H9 (cell line): ENCODE data around the gene ATP1A3. TPM values are rescaled to one million over a fixed set of nuclear protein-coding genes. Genes with fewer than 3 reads are reported as not detected.

ENCODE experiments used
- DNase-seq: peaks from one replicate; pipeline ENCODE4 v3.0.0-alpha.2; 2017
- H2AFZ ChIP-seq: one replicate; pipeline ENCODE4 v1.6.1; 2013; ENCODE audit warnings: mild to moderate bottlenecking, low read length, control low read depth, moderate library complexity
- H2AK5ac ChIP-seq: 2 replicates; pipeline ENCODE4 v1.6.1; 2013; ENCODE audit warnings: low read length, control low read depth, mixed read lengths; ENCODE audit not compliant: insufficient read length
- H2BK120ac ChIP-seq: one replicate; pipeline ENCODE4 v1.6.1; 2013; ENCODE audit warnings: low read depth, mild to moderate bottlenecking, low read length, control low read depth, inconsistent platforms; ENCODE audit not compliant: poor library complexity, severe bottlenecking
- H2BK12ac ChIP-seq: 2 replicates; pipeline ENCODE4 v1.6.1; 2013; ENCODE audit warnings: low read length, control low read depth, mixed read lengths, low read depth; ENCODE audit not compliant: insufficient read length
- H2BK15ac ChIP-seq: 2 replicates; pipeline ENCODE4 v1.6.1; 2013; ENCODE audit warnings: low read depth, low read length, control low read depth
- H2BK20ac ChIP-seq: one replicate; pipeline ENCODE4 v1.6.1; 2013; ENCODE audit warnings: low read depth, mild to moderate bottlenecking, low read length, control low read depth, inconsistent platforms; ENCODE audit not compliant: poor library complexity, severe bottlenecking
- H2BK5ac ChIP-seq: 2 replicates; pipeline ENCODE4 v1.6.1; 2013; ENCODE audit warnings: low read length, control low read depth, mixed read lengths; ENCODE audit not compliant: insufficient read length
- H3K14ac ChIP-seq: 2 replicates; pipeline ENCODE4 v1.6.1; 2013; ENCODE audit warnings: low read length, control low read depth; ENCODE audit not compliant: insufficient read depth
- H3K18ac ChIP-seq: 2 replicates; pipeline ENCODE4 v1.6.1; 2013; ENCODE audit warnings: low read depth, mild to moderate bottlenecking, mixed read lengths, low read length, control low read depth; ENCODE audit not compliant: insufficient read length
- H3K23ac ChIP-seq: 2 replicates; pipeline ENCODE4 v1.6.1; 2013; ENCODE audit warnings: low read length, control low read depth, mixed read lengths, low read depth; ENCODE audit not compliant: insufficient read length
- H3K23me2 ChIP-seq: 2 replicates; pipeline ENCODE4 v1.6.1; 2013; ENCODE audit warnings: low read depth, mild to moderate bottlenecking, mixed read lengths, low read length, control low read depth; ENCODE audit not compliant: insufficient read length, poor library complexity, severe bottlenecking
- H3K27ac ChIP-seq: 2 replicates; pipeline ENCODE4 v1.5.1; 2013; ENCODE audit warnings: low read length, control low read depth, mixed read lengths, low read depth; ENCODE audit not compliant: insufficient read length
- H3K27me3 ChIP-seq: 2 replicates; pipeline ENCODE4 v1.6.1; 2013; ENCODE audit warnings: low read length, control low read depth, inconsistent platforms; ENCODE audit not compliant: insufficient read depth
- H3K4ac ChIP-seq: 2 replicates; pipeline ENCODE4 v1.6.1; 2013; ENCODE audit warnings: low read depth, mild to moderate bottlenecking, control low read depth, inconsistent platforms, low read length, moderate library complexity
- H3K4me1 ChIP-seq: 2 replicates; pipeline ENCODE4 v1.6.1; 2013; ENCODE audit warnings: low read length, control low read depth, inconsistent platforms; ENCODE audit not compliant: insufficient read depth
- H3K4me2 ChIP-seq: 2 replicates; pipeline ENCODE4 v1.6.1; 2013; ENCODE audit warnings: low read length, control low read depth, mixed read lengths; ENCODE audit not compliant: insufficient read length, insufficient read depth
- H3K56ac ChIP-seq: 2 replicates; pipeline ENCODE4 v1.6.1; 2013; ENCODE audit warnings: low read depth, mild to moderate bottlenecking, mixed read lengths, low read length, control low read depth; ENCODE audit not compliant: insufficient read length
- H3K79me1 ChIP-seq: 2 replicates; pipeline ENCODE4 v1.6.1; 2013; ENCODE audit warnings: low read depth, mild to moderate bottlenecking, moderate library complexity, low read length, control low read depth, inconsistent platforms; ENCODE audit not compliant: insufficient read depth, poor library complexity, severe bottlenecking
- H3K79me2 ChIP-seq: 2 replicates; pipeline ENCODE4 v1.6.1; 2013; ENCODE audit warnings: low read length, control low read depth, inconsistent platforms; ENCODE audit not compliant: insufficient read depth
- H3K9ac ChIP-seq: 2 replicates; pipeline ENCODE4 v1.6.1; 2013; ENCODE audit warnings: low read length, control low read depth, mixed read lengths; ENCODE audit not compliant: insufficient read length; ENCODE audit errors: extremely low read depth
- H3K9me3 ChIP-seq: one replicate; pipeline ENCODE4 v1.6.1; 2013; ENCODE audit warnings: low read depth, low read length, inconsistent platforms; ENCODE audit not compliant: control insufficient read depth
- H3T11ph ChIP-seq: one replicate; pipeline ENCODE4 v1.6.1; 2013; ENCODE audit warnings: mild to moderate bottlenecking, low read length, control low read depth, inconsistent platforms
- H4K20me1 ChIP-seq: one replicate; pipeline ENCODE4 v1.6.1; 2013; ENCODE audit not compliant: control insufficient read depth, insufficient read length, insufficient read depth
- H4K5ac ChIP-seq: 2 replicates; pipeline ENCODE4 v1.6.1; 2013; ENCODE audit warnings: low read depth, mild to moderate bottlenecking, mixed read lengths, low read length, control low read depth; ENCODE audit not compliant: insufficient read length
- H4K8ac ChIP-seq: replicated peaks from 2 replicates; pipeline ENCODE4 v1.6.1; 2013; ENCODE audit warnings: low read length, control low read depth, mixed read lengths, low read depth; ENCODE audit not compliant: insufficient read length
- H4K91ac ChIP-seq: 2 replicates; pipeline ENCODE4 v1.6.1; 2013; ENCODE audit warnings: low read depth, mild to moderate bottlenecking, moderate library complexity, mixed read lengths, low read length, control low read depth; ENCODE audit not compliant: insufficient read length
- H3K27ac Mint-ChIP-seq, 3 experiments: 2 replicates in 2 of 3; 3 replicates in 1 of 3; pipeline ENCODE4 v1.8.0; 2020 to 2021; ENCODE audit warnings: mixed read lengths in 3 of 3, mild to moderate bottlenecking in 1 of 3, moderate library complexity in 1 of 3
- H3K27me3 Mint-ChIP-seq: 2 replicates; pipeline ENCODE4 v1.8.0; 2021; ENCODE audit warnings: low read depth, mild to moderate bottlenecking, moderate library complexity, mixed read lengths
- H3K36me3 Mint-ChIP-seq, 3 experiments: 2 replicates in 2 of 3; 3 replicates in 1 of 3; pipeline ENCODE4 v1.8.0; 2020 to 2021; ENCODE audit warnings: low read depth in 3 of 3, mixed read lengths in 3 of 3; ENCODE audit not compliant: insufficient read depth in 1 of 3
- H3K4me1 Mint-ChIP-seq, 2 experiments: 2 replicates each; pipeline ENCODE4 v1.8.0; 2020; ENCODE audit warnings: mixed read lengths in 2 of 2
- H3K4me3 Mint-ChIP-seq, 2 experiments: 2 replicates in 1 of 2; 3 replicates in 1 of 2; pipeline ENCODE4 v1.8.0; 2020 to 2021; ENCODE audit warnings: mild to moderate bottlenecking in 2 of 2, mixed read lengths in 2 of 2, moderate library complexity in 1 of 2
- H3K9me3 Mint-ChIP-seq, 2 experiments: 2 replicates in 1 of 2; 3 replicates in 1 of 2; pipeline ENCODE4 v1.8.0; 2020; ENCODE audit warnings: mild to moderate bottlenecking in 2 of 2, mixed read lengths in 2 of 2, moderate library complexity in 1 of 2
- WGBS: extraction: QIAGEN DNeasy Blood & Tissue Kit; methylation state at CpG from one replicate; pipeline ENCODE4 v1.1.7; 2013; ENCODE audit warnings: missing lambda C conversion rate, low lambda C conversion rate, mixed read lengths; ENCODE audit not compliant: insufficient read length; ENCODE audit errors: extremely low coverage; 5-methylcytosine and 5-hydroxymethylcytosine counted together
- total RNA-seq: library from RNA; stranded (reverse); gene quantifications from 2 replicates; pipeline ENCODE4 v1.2.1, GENCODE V29; 2021
- TF ChIP-seq, protein P1 (sequence below): fragments of 200-600 bp; sonication (generic); conservative IDR thresholded peaks from 3 replicates; pipeline ENCODE4 v1.8.0; 2021; ENCODE audit warnings: antibody characterized with exemption, mild to moderate bottlenecking

The ATP1A3 gene
- total RNA-seq, 1 experiment from 2014 or later: 11.6 TPM

DNA sequence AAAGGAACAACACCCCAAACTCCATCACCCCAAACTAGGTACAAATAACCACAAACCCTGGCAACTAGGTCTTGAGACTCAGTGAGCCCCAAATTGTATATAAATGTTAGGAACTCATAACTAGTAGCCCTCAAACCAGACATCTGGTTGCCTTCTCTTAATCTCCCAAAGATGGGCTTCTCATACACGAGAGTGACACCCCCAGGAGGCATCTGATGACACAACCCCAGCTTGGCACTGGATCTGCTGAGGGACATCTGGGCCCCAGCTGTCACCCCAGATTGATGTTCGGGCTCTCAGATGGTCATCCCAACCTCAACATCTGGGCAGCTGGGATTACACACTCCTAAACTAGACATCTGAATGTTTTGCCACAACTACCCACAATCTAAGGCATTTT is 49.7 kb downstream of the ATP1A3 start:
- H2BK15ac ChIP-seq: no peak overlapping the region
- TF ChIP-seq, protein P1, sequence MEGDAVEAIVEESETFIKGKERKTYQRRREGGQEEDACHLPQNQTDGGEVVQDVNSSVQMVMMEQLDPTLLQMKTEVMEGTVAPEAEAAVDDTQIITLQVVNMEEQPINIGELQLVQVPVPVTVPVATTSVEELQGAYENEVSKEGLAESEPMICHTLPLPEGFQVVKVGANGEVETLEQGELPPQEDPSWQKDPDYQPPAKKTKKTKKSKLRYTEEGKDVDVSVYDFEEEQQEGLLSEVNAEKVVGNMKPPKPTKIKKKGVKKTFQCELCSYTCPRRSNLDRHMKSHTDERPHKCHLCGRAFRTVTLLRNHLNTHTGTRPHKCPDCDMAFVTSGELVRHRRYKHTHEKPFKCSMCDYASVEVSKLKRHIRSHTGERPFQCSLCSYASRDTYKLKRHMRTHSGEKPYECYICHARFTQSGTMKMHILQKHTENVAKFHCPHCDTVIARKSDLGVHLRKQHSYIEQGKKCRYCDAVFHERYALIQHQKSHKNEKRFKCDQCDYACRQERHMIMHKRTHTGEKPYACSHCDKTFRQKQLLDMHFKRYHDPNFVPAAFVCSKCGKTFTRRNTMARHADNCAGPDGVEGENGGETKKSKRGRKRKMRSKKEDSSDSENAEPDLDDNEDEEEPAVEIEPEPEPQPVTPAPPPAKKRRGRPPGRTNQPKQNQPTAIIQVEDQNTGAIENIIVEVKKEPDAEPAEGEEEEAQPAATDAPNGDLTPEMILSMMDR: no peak
- DNase-seq: no peak
- H3K27me3 ChIP-seq: peaks cover 2% of the 10 kb centered on the region; the same call in 1 of the 2 replicates
- no peak overlapping the region for H3K14ac ChIP-seq
- H2BK120ac ChIP-seq: no peak overlapping the region
- H4K8ac ChIP-seq: no peak overlapping the region
- H2BK20ac ChIP-seq: no peak overlapping the region
- no peaks in the 10 kb centered on the region for H3K79me2 ChIP-seq
- H4K20me1 ChIP-seq: no peaks in the 10 kb centered on the region
- no peak overlapping the region for H3K23ac ChIP-seq
- peaks cover 4% of the 10 kb centered on the region for H3K23me2 ChIP-seq
- no peak overlapping the region for H3K9ac ChIP-seq
- no peak overlapping the region for H4K91ac ChIP-seq
- H3K9me3 Mint-ChIP-seq: peaks cover 0 to 3% of the 10 kb centered on the region in 2 experiments; a peak in 2 of 5 replicates
- H3K4ac ChIP-seq: no peak overlapping the region
- no peak overlapping the region for H2BK12ac ChIP-seq
- no peak overlapping the region for H3K18ac ChIP-seq
- WGBS: no CpG with 5 or more reads among the region's 2 CpGs
- H3K4me3 Mint-ChIP-seq: no peak overlapping the region
- H3K27ac ChIP-seq: no peak overlapping the region
- H2AFZ ChIP-seq: no peak overlapping the region
- H2BK5ac ChIP-seq: no peak overlapping the region
- no peak overlapping the region for H3K56ac ChIP-seq
- no peak overlapping the region for H3T11ph ChIP-seq
- no peak overlapping the region for H3K4me2 ChIP-seq
- H3K36me3 Mint-ChIP-seq: no peaks in the 10 kb centered on the region; a peak in 1 of 7 replicates
- no peak overlapping the region for H4K5ac ChIP-seq
- H3K9me3 ChIP-seq: no peaks in the 10 kb centered on the region
- no peaks in the 10 kb centered on the region for H3K4me1 ChIP-seq
- peaks cover 63% of the 10 kb centered on the region for H3K27me3 Mint-ChIP-seq
- H3K4me1 Mint-ChIP-seq: 0 out of 4 replicates have a peak, but pooled peaks cover 0 to 3% of the 10 kb centered on the region in 2 experiments
- no peak overlapping the region for H2AK5ac ChIP-seq
- no peaks in the 10 kb centered on the region for H3K79me1 ChIP-seq
- no peak overlapping the region for H3K27ac Mint-ChIP-seq
